CD4-positive, alpha-beta T cell treated with Interleukin-6 for 4 hours (primary cell): ENCODE data around the gene IL1RAPL1.

Experiments used
- DNase-seq: peaks from one replicate; pipeline ENCODE4 v3.0.0-alpha.2; 2020; ENCODE audit warnings: mixed read lengths

Gene IL1RAPL1

DNA sequence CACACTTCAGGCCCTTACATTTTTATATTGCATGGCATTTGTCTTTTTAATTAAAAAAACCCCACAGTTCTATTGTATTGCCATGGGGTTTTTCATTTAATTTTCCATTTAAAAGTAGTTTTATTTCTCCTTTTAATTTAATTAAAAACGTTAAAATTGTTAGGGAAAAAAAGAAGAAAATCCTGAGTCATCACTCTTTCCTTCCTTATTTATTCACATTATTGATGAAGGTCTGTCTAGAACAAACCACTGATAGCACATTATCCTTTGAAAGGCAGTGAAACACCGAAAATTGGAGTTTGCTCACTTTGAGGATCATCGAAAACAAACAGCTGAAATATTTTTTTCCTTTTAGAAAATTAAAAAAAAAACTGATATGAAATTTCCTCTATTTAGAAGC is 868.5 kb downstream of the IL1RAPL1 start:
- DNase-seq = no peak

DNA sequence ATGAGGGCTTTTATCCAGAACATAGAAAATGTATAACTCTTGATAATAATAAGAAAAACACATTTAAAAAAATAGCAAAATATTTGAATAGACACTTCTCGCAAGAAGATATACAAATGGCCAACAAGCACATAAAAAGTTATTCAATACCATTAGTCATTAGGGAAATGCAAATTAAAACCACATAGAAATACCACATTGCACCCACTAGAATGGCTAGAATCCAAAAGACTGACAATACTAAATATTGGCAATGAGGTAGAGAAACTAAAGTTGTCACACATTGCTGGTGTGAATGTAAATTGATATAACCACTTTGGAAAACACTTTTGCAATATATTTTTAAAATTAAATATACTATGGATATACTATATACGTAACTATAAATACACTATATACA is 873.8 kb downstream of the IL1RAPL1 start:
- no peak for DNase-seq

DNA sequence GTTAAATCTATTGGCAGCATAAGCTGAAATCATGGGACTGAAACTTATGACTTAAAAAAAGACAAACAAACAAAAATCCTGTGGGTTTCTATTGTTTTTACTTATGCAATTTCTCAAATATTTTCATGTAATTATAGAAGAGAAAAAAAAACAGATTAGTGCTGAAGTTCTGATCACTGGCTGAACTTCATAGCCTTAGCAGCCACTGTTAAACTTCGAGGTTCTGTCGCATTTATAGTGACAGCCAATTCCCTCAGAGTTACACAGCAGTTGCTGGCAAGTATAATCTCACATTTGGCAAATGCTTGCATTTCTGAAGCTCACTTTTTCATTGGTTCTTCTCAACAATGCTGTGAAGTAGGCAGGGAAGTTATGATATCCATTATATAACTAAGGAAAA is 879.2 kb downstream of the IL1RAPL1 start:
- DNase-seq = no peak

DNA sequence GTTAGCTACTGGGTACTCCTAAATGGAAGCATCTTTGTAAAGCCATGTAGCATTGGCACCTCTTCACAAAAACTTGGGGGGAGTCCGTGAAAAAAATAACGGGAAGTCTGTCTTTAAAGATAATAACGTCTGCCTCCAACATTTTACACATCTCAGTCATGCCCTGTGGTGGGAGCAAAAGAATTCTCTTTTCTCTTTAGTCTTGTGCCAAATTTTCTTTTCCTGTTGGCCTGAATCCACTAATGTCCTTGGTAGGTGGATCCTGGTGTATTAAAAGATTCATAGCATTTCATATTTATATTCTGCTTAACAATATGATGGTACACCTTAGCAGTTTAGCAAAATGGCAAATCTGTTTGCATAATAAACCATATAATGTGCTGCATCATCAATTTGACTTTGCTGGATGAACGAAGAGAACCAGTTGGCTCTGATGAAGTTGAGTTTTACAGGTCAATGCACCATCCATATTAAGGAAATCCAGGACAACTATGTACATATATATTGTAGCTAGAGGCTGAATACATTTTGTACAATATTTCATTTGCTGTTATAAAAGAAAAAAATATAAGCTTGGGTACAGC is 881.8 kb downstream of the IL1RAPL1 start:
- no peak for DNase-seq

- no peak for DNase-seq
These were observed 882.8 kb downstream of the IL1RAPL1 start for GRCh38 chrX:29470030-29470429.

- DNase-seq = no peak
These were observed 884.6 kb downstream of the IL1RAPL1 start for GRCh38 chrX:29471829-29472228.

DNA sequence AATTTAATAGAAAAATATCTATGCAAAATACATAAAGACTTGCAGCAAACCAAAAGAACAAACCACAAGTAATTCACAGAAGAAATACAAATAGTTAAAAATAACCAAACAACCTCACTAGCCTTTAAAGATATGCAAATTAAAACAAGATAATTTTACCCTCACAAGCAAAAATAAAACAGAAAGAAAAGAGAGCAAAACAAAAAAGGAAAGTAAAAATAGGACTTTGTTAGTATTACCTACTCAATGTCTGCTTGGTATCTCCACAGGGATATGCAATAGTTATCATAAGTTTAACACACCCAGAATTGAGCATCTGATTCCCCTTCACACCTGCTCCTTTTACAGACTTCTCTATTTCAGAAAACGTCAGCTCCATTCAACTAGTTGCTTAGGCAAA is 890.6 kb downstream of the IL1RAPL1 start:
- DNase-seq = no peak

DNA sequence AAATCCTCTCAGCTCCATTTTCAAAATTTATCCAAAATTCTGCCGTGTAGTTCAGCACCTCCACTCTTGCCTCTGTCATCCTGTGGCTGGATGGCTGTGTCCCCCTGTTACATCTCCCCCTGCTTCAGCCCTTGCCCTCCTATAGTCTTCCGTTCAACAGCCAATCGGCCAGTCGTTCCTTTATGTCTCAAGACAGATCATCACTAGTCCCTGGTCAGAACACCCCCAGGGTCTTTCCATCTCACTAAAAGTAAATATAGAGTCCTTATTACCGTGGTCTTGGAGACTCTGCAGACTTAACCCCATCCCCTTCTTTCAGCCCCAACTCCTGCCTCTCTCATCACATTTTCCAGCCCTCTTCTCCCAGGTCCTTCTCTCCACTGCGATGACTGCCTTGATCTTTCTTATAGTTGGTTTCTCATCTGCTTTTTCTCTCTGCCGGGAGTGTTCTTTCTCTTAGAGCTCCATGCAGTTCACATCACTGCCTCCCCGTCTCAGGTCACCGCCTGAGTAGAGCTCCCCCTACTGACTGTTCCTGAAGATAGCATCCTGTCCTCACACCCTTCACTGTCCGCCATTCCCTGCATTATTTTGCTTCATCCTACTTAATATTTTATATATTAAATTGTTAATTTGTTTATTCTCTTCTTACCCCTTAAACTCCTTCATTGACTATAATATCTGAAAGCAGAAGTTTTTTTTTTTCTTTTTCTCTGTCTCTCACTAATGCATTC is 891.3 kb downstream of the IL1RAPL1 start:
- DNase-seq = no peak

DNA sequence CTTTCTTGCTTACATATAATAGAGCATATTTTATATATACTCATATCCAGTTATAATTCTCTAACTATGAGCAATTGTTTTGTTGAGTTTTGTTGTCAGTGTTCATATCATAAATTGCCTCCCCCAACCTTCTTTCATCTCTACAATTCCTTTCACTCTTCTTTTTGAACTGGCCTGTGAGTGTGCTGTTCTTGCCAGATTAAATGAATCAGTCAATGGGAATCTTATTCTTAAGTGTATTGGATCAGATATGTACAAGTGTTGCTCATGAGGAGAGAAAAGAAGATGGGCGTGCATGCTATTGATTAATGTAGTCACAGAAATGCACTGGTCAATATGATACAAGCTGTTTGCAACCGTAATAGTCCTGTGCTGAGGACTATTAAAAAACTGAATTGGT is 900.0 kb downstream of the IL1RAPL1 start:
- DNase-seq = no peak

DNA sequence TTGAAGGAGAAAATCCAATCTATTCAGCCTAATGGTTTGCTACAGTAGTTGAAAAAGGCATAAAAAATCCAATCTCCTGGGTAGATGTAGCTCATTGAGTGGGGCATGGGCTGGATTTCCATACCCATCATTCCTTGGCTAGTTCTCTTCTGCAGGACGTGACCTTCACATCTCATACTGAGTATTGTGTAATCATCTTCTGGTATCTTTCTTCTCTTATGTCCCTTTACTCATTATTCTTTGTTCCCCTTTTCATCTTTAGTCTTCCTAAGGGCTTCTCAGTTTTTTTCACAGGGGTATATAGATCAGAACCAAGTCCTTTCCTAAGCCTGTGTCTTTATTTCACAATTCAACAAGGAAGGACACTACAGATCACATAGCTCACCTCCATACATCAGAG is 900.5 kb downstream of the IL1RAPL1 start:
- DNase-seq = no peak

GRCh38 chrX:29488919-29489318 is 901.7 kb downstream of the IL1RAPL1 start:
- no peak for DNase-seq

DNA sequence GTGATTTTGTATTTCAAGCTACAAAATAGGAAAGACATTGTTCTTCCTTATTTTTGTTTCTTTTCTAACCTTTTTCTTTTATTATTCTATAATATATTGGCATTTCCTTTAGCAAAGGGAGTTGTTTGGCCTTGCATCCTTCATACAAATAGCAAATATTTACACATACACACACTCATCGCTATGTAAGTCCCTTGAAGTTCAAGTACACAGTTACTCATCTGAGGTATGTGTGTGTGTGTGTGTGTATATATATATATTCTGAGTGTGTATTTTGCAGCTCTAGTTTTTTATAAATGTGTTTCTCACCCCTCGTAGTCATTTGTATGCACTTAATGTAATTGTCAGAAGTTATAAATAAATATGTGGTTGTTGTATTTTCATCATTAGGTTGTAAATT is 903.4 kb downstream of the IL1RAPL1 start:
- DNase-seq = no peak

GRCh38 chrX:29491659-29492058 is 904.4 kb downstream of the IL1RAPL1 start:
- DNase-seq = no peak

DNA sequence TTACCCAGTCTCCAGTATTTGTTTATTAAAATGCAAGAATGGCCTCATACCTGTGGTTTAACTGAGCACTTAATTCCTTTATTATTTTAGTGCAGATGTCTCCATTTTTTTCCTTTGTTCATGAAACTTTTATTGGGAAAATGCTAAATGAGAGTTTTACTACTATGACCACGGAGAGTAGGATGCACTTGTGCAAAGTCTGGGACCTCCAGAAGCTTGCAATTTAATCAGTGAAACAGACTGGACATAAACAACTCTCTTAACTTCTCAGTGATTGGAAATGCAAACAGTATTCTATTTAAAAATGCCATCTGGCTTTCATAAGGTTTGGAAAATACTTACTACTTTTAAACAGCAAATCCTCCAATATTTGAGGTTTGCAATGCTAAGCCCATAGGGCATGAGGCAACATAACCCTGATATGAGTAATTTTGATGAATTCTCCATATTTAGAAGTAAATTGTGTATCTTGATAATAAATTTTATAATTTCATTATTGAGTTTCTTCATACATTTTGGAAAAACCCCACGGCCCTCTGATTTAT is 909.5 kb downstream of the IL1RAPL1 start:
- no peak for DNase-seq

DNA sequence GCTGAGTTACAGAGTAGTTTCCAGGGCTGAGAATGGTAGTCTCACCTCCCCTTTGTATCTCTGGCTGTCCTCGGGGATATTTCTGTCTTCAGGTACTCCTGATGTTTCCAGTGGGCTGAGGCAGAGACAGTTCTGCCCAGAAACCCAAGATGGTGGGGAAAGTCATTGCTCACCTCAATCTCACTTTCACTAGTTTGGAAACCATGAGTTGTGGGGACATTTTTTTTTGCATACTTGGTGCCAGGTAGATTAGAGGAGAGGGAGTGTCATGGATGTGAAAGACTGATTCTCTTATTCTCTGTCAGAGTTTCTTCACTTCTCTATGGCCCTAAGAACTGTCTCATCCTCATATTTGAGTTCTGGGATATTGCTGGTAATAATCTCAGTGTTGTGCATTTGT is 919.5 kb downstream of the IL1RAPL1 start:
- DNase-seq = no peak

DNA sequence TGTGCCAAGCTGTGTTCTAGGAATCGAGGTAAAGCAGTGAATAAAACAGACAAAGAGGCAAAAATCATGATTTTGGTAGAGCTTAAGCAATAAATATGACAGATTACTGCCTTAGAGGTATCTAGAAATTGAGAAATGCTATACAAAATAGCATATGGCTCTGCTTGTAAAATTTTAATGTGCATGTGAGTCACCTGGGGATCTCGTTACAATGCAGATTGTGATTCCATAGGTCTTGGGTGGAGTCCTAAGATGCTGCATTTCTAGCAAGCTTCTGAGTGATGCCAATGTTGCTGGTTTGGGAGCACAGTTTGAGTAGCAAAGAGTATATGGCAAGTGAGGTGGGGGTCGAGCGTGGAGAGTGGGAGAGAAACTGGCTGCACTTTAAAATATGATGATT is 930.9 kb downstream of the IL1RAPL1 start:
- DNase-seq = no peak

- DNase-seq = no peak
These were observed 941.0 kb downstream of the IL1RAPL1 start for GRCh38 chrX:29528281-29528680.

DNA sequence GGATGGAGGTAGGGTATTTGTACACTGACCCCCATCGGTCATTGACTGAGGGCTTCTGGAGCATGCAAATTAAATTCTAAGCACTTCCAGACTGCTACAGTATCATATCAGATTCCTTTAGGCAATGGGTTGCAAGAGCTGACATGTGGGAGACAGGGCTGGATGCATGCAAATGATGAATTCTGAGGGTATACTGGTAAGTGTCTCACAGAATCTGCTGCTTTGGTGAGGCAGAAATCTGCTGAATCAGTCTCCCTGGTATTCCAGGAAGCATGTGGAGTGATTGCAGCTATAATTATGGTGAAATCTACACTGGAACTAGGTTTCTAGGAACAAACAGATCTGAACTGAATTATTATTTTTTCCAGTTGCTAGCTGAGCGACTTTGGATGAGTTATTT is 943.3 kb downstream of the IL1RAPL1 start:
- DNase-seq = no peak

DNA sequence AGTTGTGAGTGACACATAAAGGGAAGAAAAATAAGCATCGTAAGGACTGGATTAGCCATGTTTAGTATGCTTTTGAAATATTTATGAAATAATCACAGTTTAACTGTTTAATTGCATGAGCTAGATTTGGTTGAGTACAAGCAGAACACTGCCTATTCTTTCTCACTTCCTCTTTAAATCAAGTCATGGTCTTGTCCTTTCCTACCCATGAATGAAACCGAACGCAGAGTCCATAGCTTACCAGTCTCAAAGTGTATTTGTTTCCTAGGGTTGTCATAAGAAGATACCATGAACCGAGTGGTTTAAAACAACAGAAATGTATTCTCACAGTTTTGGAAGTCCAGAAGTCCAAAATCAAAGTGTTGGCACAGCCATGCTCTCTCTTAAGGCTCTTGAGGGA is 944.1 kb downstream of the IL1RAPL1 start:
- DNase-seq = no peak

DNA sequence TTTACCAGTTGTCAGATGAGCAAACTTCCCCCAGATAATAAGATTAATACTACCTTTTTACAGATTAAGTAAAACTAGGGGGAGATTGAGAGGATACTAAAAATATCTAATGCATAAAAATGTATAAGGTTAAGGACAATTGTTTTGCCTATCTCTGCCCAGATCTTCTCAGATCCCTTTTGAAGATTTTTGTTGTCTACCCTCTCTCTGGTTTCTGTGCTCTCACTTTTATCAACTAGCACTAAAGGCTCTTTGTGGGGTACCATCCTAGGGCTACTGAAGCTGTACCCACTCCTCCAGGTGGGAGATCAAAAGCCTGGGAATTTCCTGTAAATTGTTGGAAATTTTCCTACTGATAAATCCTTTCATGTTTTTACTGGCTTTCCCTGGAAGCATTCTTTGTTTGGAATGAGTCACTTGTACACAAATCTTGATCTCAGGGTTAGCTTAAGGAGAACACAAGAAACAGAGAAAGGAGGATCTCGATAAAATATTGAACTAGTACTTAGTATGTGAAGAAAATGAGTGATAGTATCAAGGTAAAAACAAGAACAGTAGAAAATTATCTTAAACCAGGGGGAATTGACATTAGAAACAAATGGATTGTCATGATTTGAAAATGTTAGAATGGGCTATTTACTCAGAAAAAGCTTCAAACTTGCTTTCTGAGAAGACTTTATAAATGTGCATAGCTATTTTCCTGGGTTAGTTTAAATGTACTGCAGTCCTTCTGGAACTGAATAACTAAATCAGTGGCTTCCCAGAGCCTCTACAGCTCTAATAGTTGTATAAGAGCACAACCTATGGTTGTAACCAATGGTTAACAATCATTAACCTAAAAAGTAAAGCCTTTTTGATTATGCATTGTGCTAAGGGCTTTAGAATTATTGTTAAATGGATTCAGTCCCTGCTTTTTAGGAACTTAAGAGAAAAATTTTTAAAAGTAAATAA is 948.2 kb downstream of the IL1RAPL1 start:
- DNase-seq = no peak

- DNase-seq = no peak
These were observed 953.8 kb downstream of the IL1RAPL1 start for GRCh38 chrX:29541038-29541437.

DNA sequence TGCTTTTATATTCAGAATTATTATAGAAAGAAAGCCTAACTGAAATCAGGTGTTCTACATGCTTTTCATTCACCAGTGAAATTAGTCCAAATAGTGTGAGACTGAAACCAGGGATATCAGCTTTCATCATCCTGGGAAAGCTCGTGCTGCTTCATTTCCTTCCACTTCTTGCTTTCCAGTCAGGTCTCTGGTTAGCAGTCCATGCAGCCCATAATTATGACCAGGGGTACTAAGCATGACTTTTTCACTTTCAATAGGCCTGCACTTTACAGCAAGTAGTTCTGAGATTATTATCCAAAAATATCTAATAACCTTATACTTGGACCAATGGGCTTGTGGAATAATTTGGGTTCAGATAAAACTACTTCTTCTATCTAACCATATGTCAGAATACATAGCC is 954.9 kb downstream of the IL1RAPL1 start:
- no peak for DNase-seq

DNA sequence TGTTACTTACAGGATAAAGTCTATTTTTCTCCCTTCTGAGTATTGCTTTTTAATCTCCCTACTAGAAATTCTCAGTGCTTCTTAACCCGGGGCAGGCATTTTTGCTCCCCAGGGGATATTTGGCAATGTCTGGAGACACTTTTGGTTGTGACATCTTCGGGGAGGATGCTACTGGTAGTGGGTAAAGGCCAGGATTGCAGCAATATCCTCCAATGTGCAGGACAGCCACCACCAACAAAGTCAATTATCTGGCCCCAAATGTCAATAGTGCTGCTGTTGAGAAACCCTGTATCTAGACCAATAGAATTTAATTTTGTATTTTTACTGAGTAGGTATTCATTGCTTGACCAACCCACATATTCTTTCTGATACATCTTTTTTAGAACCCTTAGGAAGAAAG is 958.6 kb downstream of the IL1RAPL1 start:
- DNase-seq = no peak

- no peak for DNase-seq
These were observed 960.6 kb downstream of the IL1RAPL1 start for GRCh38 chrX:29547877-29548276.
